HG03521 (cell line): ENCODE data around the gene NR0B1.

Source experiments
- ATAC-seq: cut with Tn5 transposase; IDR thresholded peaks from one replicate; pipeline ENCODE4 v1.9.1; 2021; ENCODE audit warnings: mild to moderate bottlenecking, moderate library complexity; ENCODE audit not compliant: unreplicated experiment

NR0B1 gene

GRCh38 chrX:30275498-30275897 lies 33.7 kb downstream of the NR0B1 start:
- ATAC-seq, result no peak

- ATAC-seq, result no peak
Measured at GRCh38 chrX:30270639-30271038, 38.6 kb downstream of the NR0B1 start.

GRCh38 chrX:30262763-30263162 lies 46.4 kb downstream of the NR0B1 start:
- ATAC-seq, result no peak

- ATAC-seq, result no peak
Measured at GRCh38 chrX:30261012-30261411, 48.2 kb downstream of the NR0B1 start.

GRCh38 chrX:30259927-30260326 lies 49.3 kb downstream of the NR0B1 start:
- ATAC-seq, result no peak
